Stimulated activated CD8-positive, alpha-beta memory T cell treated with anti-CD3 and anti-CD28 coated beads, Interleukin-12 subunit alpha, Interleukin-12 subunit beta, amount 100 ng/mL, for 24 hours (primary cell): ENCODE data around the gene DUS3L.
"Not testable (repeated sequence)": the region's sequence is repeated elsewhere in the genome, so short reads cannot be mapped to it uniquely, and the experiment has no call there.

Source experiments
- DNase-seq: peaks from one replicate; pipeline ENCODE4 v3.0.0-alpha.2; 2020; ENCODE audit errors: extremely low read depth

Gene DUS3L

DNA sequence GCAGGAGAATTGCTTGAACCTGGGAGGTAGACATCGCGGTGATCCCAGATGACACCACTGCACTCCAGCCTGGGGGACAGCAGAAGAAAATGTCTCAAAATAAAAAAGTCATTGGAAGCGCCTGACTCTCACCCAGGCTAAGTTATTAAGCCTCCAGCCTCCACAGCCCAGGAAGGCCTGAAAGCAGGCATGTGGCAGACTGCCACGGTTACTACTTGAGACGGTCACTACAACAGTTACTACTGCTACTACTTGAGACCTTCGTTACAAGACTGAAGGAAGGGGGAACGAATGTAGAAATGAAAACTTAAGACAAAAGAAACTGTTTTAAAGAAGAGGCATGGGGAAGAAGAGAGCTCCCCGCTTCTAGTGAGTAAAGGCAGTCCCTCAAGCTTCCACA is 16.0 kb downstream of the DUS3L start:
- no peak for DNase-seq

DNA sequence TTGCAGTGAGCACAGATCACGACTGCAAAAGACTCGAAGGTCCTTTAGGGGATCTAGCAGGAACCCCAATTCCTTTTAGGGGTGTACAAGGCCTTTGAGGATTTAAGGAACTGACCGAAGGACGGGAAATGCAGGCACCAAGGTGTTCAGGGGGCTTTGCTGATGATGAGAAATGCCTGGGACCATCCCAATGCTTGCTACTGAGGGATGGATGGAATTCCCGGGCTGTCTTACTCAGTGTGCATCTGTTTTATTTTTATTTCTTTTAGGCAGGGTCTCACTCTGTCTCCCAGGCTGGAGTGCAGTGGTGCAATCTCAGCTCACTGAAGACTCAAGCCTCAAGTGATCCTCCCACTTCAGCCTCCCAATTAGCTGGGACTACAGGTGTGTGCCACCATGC is 17.7 kb downstream of the DUS3L start:
- no peak for DNase-seq

DNA sequence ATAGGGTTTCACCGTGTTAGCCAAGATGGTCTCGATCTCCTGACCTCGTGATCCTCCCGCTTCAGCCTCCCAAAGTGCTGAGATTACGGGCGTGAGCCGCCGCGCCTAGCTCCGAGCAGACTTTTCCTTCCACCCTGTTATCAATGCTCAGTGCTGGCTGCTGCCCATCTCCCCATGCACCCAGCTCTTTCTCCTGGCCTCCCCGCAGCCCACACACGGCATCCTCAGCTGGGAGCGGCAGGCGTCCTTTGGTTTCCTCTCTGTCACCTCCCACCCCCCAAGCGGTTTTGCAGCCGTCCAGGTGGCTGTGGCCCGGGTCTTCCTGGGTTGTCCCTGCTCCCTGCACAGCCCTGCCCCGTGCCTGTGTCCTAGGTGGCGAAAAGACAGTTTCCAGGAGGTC is 18.5 kb downstream of the DUS3L start:
- DNase-seq = no peak

DNA sequence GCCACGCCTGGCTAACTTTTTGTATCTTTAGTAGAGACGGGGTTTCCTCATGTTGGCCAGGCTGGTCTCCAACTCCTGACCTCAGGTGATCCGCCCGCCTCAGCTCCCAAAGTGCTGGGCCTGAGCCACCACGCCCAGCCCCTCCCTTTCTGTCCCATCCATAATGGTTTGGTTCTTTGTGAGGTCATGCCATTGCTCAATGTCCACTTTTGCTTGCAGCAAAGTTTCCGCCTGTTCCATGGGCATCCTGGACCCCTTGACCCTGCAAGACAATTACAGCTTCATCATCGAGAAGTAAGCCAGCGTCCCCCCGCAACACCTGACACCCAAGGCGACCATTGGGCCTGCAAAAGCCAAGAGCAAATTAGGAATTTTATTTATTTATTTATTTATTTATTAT is 23.0 kb downstream of the DUS3L start:
- DNase-seq = no peak

DNA sequence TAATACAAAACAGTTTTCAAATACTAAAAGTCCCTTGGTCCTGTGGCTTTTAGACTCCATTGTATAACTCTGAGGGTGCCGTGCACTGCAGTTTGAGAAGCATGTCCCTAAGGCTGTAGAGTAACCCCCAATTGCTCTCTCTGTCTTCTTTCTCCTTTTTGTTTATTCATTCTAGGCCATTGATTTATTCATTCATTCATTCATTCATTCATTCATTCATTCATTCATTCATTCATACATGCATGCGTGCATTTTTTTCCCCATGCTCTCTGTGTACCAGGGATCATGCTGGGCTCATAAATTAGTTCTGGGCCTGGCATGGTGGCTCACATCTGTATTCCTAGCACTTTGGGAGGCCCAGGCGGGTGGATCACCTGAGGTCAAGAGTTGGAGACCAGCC is 25.7 kb downstream of the DUS3L start:
- no peak for DNase-seq

DNA sequence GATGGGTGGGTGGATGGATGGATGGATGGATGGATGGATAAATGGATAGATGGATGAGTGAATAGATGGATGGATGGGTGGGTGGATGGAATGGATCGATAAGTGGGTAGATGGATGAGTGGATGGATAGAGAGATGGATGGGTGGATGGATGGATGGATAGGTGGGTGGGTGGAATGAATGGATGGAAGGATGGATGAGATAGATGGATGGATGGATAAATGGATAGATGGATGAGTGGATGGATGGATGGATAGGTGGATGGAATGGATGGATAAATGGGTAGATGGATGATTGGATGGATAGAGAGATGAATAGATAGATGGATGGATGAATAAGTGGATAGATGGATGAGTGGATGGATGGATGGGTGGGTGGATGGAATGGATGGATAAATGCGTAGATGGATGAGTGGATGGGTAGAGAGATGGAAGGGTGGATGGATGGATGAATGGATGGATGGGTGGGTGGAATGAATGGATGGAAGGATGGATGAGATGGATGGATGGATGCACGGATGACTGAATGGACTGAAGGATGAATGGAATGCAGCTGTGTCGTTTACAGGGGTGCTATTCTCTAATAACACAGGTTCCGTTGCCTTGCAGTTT is 28.2 kb downstream of the DUS3L start:
- no peak for DNase-seq

DNA sequence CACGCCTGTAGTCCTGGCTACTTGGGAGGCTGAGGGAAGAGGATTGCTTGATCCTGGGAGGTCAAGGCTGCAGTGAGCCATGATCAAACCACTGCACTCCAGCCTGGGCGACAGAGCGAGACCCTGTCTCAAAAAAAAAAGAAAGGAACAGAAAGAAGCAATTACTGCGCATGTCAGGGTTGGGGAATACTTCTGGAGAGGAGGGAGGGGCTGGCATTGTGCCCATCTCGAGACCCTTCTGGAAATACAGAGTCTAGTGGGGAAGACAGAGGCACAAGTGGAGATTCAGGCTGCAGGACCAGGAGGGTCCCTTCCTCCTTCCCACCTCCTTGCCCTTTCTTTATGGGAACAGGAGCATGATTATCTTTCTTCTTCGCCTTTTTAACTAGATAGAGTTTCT is 37.2 kb downstream of the DUS3L start:
- DNase-seq = no peak

DNA sequence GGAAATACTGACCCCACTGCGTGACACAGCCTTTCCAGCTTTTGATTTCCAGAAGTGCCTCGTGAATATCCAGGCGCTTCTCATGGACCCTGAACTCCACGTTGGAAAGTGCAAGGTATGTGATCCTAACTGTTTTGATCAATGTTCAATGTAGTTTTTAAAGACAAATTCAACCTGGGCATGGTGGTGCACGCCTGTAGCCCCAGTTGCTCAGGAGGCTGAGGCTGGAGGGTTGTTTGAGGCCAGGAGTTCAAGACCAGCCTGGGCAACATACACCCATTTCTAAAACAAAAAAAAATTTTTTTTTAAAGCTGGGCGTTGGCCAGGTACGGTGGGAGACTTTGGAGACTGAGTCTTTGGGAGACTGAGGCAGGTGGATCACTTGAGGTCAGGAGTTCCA is 39.3 kb downstream of the DUS3L start:
- no peak for DNase-seq

DNA sequence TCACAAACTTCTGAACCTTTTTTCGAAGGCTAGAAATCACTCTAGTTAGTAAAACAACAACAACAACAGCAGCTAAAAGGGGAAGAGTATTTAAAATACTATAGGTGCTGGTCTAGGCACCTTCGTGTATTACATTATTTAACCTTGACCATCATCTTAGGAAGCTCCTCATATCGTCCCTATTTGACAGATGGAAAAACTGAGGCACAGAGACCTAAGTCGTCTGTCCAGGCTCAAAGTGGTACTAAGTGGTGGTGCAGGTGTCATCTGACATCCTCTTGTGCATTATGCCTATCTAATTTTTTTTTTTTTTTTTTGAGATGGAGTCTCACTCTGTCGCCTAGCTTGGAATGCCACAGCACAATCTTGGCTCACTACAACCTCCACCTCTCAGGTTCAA is 41.5 kb downstream of the DUS3L start:
- no peak for DNase-seq

DNA sequence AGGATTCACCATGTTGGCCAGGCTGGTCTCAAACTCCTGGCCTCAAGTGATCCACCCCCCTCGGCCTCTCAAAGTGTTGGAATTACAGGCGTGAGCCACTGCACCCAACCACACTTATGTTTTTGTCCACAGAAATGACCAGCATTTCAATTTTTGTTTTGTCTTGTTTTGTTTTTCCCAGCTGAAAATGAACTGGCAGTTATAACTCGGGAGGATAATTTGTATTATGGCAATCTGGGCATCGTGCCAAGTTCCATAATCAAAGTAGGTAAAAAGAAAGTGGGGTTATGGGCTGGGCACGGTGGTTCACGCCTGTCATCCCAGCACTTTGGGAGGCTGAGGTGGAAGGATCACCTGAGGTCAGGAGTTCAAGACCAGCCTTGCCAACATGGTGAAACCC is 42.0 kb downstream of the DUS3L start:
- DNase-seq = not testable (repeated sequence)

DNA sequence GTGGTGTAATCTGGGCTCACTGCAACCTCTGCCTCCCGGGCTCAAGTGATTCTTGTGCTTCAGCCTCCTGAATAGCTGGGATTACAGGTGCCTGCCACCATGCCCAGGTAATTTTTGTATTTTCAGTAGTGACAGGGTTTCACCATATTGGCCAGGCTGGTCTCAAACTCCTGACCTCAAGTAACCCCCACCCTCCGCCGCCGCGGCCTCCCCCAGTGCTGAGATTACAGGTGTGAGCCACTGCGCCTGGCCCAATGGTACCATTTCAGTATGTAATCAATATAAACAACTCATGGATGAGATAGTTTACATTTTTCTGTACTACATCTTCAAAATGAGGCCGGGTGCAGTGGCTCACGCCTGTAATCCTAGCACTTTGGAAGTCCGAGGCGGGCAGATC is 46.0 kb downstream of the DUS3L start:
- DNase-seq = not testable (repeated sequence)

DNA sequence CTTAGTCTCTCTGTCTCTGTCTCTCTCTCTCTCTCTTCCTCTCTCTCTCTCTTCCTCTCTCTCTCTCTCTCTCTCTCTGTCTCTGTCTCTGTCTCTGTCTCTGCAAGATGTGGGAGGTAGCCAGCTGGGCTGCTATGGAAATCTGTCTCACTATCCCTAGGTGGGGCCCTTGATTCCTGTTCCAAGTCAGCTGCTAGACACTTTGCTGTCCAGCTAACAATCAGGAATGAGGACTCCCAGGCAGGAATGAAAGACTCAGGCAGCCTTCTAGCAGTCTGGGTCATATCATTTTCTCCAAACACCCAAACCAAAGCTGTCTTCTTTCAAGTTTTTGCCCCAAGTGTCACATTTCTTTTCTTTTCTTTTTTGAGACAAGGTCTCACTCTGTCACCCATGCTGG is 47.3 kb downstream of the DUS3L start:
- DNase-seq = no peak

DNA sequence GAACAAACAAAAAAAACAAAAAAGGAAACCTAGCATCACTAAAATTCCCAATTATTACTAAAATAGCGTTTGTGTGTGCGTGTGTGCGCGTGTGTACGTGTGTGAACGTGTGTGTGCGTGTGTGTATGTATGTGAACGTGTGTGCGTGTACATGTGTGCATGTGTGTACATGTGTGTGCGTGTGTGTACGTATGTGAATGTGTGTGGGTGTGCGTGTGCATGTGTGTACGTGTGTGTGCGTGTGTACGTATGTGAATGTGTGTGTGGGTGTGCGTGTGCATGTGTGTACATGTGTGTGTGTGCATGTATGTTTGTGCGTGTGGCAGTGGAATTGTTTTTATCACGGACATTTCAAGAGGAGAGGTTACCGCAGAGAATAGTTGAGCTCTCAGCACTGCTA is 48.9 kb downstream of the DUS3L start:
- no peak for DNase-seq

DNA sequence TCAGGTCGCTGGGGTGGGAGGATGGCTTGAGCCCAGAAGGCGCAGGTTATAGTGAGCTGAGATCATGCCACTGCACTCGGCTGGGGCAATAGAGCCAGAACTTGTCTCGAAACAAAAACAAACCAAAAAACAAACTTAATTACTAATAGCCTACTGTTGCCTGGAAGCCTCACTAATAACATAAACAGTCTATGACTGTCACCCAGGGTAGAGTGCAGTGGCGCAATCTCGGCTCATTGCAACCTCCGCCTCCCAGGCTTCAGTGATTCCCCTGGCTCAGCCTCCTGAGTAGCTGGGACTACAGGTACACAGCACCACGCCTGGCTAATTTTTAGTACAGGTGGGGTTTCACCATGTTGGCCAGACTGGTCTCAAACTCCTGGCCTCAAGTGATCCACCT is 52.5 kb downstream of the DUS3L start:
- DNase-seq = no peak
